Stimulated activated CD8-positive, alpha-beta memory T cell treated with anti-CD3 and anti-CD28 coated beads, Interleukin-7, amount 100 ng/mL, for 24 hours (primary cell): Measurements from ENCODE around the gene THAP8.
A peak's percentile ranks its signal among the peaks of the same experiment; 100 is the strongest.

Source experiments
- DNase-seq: peaks from one replicate; pipeline ENCODE4 v3.0.0-alpha.2; 2020; ENCODE audit warnings: low read depth

Gene THAP8

GRCh38 chr19:36054119-36054732 lies at the start of gene THAP8:
Gene THAP8 (minus strand): TSS chr19:36054285. CDS start chr19:36054217, 68 bp downstream.
- DNase-seq, result peak; percentile 100

GRCh38 chr19:36103040-36103626 lies 49.0 kb upstream of the THAP8 start:
- DNase-seq, result no peak

GRCh38 chr19:36101550-36102327 lies 47.7 kb upstream of the THAP8 start:
- no peak for DNase-seq

GRCh38 chr19:36100476-36100875 lies 46.4 kb upstream of the THAP8 start:
- no peak for DNase-seq

GRCh38 chr19:36099166-36099785 lies 45.2 kb upstream of the THAP8 start:
- no peak for DNase-seq

- no peak for DNase-seq
Measured at GRCh38 chr19:36097036-36097435, 43.0 kb upstream of the THAP8 start.

GRCh38 chr19:36093687-36094086 lies 39.6 kb upstream of the THAP8 start:
- DNase-seq, result no peak

GRCh38 chr19:36093146-36093662 lies 39.1 kb upstream of the THAP8 start:
- no peak for DNase-seq

GRCh38 chr19:36092566-36092965 lies 38.5 kb upstream of the THAP8 start:
- DNase-seq, result no peak

- no peak for DNase-seq
Measured at GRCh38 chr19:36090910-36091695, 37.0 kb upstream of the THAP8 start.

GRCh38 chr19:36089847-36090246 lies 35.8 kb upstream of the THAP8 start:
- DNase-seq, result no peak

GRCh38 chr19:36086326-36086725 lies 32.2 kb upstream of the THAP8 start:
- no peak for DNase-seq

- DNase-seq, result no peak
Measured at GRCh38 chr19:36084231-36085009, 30.3 kb upstream of the THAP8 start.

- no peak for DNase-seq
Measured at GRCh38 chr19:36082916-36083315, 28.8 kb upstream of the THAP8 start.

- no peak for DNase-seq
Measured at GRCh38 chr19:36081894-36082293, 27.8 kb upstream of the THAP8 start.

GRCh38 chr19:36081385-36081784 lies 27.3 kb upstream of the THAP8 start:
- no peak for DNase-seq

- DNase-seq, result no peak
Measured at GRCh38 chr19:36079389-36079945, 25.4 kb upstream of the THAP8 start.

GRCh38 chr19:36073121-36073876 lies 19.2 kb upstream of the THAP8 start:
- DNase-seq, result no peak

- DNase-seq, result no peak
Measured at GRCh38 chr19:36072081-36072480, 18.0 kb upstream of the THAP8 start.
